CD8-positive, alpha-beta memory T cell (primary cell): ENCODE data around the gene ACE2. TPM values are rescaled to one million over a fixed set of nuclear protein-coding genes. Genes with fewer than 3 reads are reported as not detected.
A peak's percentile ranks its signal among the peaks of the same experiment; 100 is the strongest.

Source experiments
- CTCF ChIA-PET: fragments of 350-600 bp; sonication (Branson Sonifier 250); formaldehyde crosslinking; loops from one replicate; lab custom pipeline; 2021; ENCODE audit warnings: antibody characterized with exemption; lab: Charles Lee
- POLR2A ChIA-PET: fragments of 350-600 bp; sonication (Branson Sonifier 250); formaldehyde crosslinking; loops from one replicate; lab custom pipeline; 2021; ENCODE audit warnings: antibody characterized with exemption; lab: Charles Lee
- DNase-seq, 5 donors: peaks; one replicate each; pipeline versions ENCODE4 v3.0.0 to v3.0.0-alpha.2; 2020 to 2022; ENCODE audit warnings: mixed read lengths in 1 of 5
- H3K27ac ChIP-seq: one replicate; pipeline ENCODE4 v1.7.0; 2013; ENCODE audit warnings: low read depth, mild to moderate bottlenecking, low read length, moderate library complexity
- H3K27me3 ChIP-seq: 2 replicates; pipeline ENCODE4 v1.7.0; 2013; ENCODE audit warnings: low read length, mild to moderate bottlenecking; ENCODE audit not compliant: insufficient read depth, poor library complexity, severe bottlenecking
- H3K36me3 ChIP-seq: 2 replicates; pipeline ENCODE4 v1.7.0; 2013; ENCODE audit warnings: mild to moderate bottlenecking, low read length, moderate library complexity; ENCODE audit not compliant: insufficient read depth
- H3K4me1 ChIP-seq: 2 replicates; pipeline ENCODE4 v1.7.0; 2013; ENCODE audit warnings: mild to moderate bottlenecking, low read length, moderate library complexity; ENCODE audit not compliant: insufficient read depth
- H3K4me3 ChIP-seq: 2 replicates; pipeline ENCODE4 v1.7.0; 2013; ENCODE audit warnings: mild to moderate bottlenecking, low read length
- H3K9me3 ChIP-seq: 2 replicates; pipeline ENCODE4 v1.7.0; 2013; ENCODE audit warnings: mild to moderate bottlenecking, low read length
- H3K27ac Mint-ChIP-seq, 8 donors: one replicate each; pipeline ENCODE4 v1.8.0; 2020 to 2021; ENCODE audit warnings: mixed read lengths in 8 of 8, mild to moderate bottlenecking in 6 of 8, inconsistent platforms in 3 of 8, moderate library complexity in 3 of 8
- H3K27me3 Mint-ChIP-seq, 2 donors: one replicate each; pipeline ENCODE4 v1.8.0; 2020 to 2021; ENCODE audit warnings: mixed read lengths in 2 of 2, mild to moderate bottlenecking in 1 of 2, moderate library complexity in 1 of 2
- H3K36me3 Mint-ChIP-seq, 3 donors: one replicate each; pipeline ENCODE4 v1.8.0; 2020 to 2021; ENCODE audit warnings: mixed read lengths in 3 of 3, inconsistent platforms in 1 of 3, mild to moderate bottlenecking in 1 of 3
- H3K4me1 Mint-ChIP-seq, 3 donors: one replicate each; pipeline ENCODE4 v1.8.0; 2020 to 2021; ENCODE audit warnings: mixed read lengths in 3 of 3, inconsistent platforms in 1 of 3, mild to moderate bottlenecking in 1 of 3
- H3K4me3 Mint-ChIP-seq, 7 donors: one replicate each; pipeline ENCODE4 v1.8.0; 2020 to 2021; ENCODE audit warnings: mixed read lengths in 7 of 7, mild to moderate bottlenecking in 6 of 7, moderate library complexity in 4 of 7, inconsistent platforms in 2 of 7
- H3K9me3 Mint-ChIP-seq, 5 donors: one replicate each; pipeline ENCODE4 v1.8.0; 2020 to 2022; ENCODE audit warnings: mixed read lengths in 5 of 5, mild to moderate bottlenecking in 3 of 5, moderate library complexity in 2 of 5, inconsistent platforms in 1 of 5
- polyA plus RNA-seq: library from polyadenylated mRNA; unstranded; fragments of 300-500 nt; fragmentation: Illumina TruSeq; gene quantifications from one replicate; pipeline ENCODE4 v1.2.3, GENCODE V29; 2021
- total RNA-seq, 2 experiments: library from RNA; stranded (reverse); gene quantifications; one replicate each; pipeline ENCODE4 v1.2.3, GENCODE V29; 2021

ACE2 gene
- total and polyA plus RNA-seq, 3 experiments from 2014 or later, result not detected

DNA sequence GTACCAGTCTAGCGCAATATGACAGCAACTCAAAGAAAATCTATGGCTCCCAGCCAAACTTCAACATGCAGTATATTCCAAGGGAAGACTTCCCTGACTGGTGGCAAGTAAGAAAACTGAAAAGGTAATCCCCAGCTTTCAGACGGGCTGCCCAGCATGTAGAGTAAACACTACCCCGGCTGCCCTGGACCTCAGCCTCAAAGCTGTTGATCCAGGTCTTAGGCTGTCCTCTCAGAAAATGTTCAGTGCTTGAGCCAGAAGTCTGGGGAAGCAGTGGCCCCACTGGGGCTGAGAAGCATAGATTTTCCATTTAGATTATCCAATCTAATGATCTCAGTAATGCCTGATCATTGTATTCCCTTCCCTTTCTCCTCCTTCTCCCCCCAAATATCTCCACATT, 78.3 kb downstream of the ACE2 start:
- POLR2A ChIA-PET, result no interaction called here
- H3K27me3 Mint-ChIP-seq, result peaks cover 6 to 21% of the 10 kb centered on the region in 2 donors
- CTCF ChIA-PET, result no interaction called here

DNA sequence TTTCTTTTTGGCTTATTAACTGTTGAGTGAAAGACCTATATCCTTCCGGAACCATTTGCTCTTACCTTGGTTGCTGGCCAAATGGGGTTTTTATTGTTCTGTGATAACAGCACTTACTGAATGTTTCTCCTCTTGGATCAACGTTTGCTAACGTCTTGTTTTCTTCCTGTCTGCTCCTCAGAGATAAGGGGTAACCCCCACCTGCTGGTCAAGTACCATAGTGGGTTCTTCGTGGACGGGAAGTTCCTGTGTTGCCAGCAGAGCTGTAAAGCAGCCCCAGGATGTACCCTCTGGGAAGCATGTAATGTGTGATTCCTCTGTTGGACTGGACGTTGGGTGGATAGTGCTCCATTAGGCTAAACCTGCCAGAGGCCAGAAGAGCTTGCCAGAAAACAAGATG, 84.8 kb downstream of the ACE2 start:
- H3K36me3 Mint-ChIP-seq, result no peaks in the 10 kb centered on the region
- ChIA-PET POLR2A (no interaction called here), CTCF (no interaction called here)
- Histone ChIP-seq H3K9me3 (no peaks in the 10 kb centered on the region), H3K36me3 (no peaks in the 10 kb centered on the region), H3K4me3 (no peak overlapping the region), H3K4me1 (no peaks in the 10 kb centered on the region), H3K27me3 (no peaks in the 10 kb centered on the region), H3K27ac (no peak overlapping the region)
- H3K9me3 Mint-ChIP-seq, result no peaks in the 10 kb centered on the region
- H3K4me1 Mint-ChIP-seq, result no peaks in the 10 kb centered on the region
- no peak for DNase-seq
- H3K4me3 Mint-ChIP-seq, result no peak overlapping the region
- peaks cover 3 to 8% of the 10 kb centered on the region in 2 donors for H3K27me3 Mint-ChIP-seq
- H3K27ac Mint-ChIP-seq, result no peak overlapping the region

More for the DNA sequence above, 78.3 kb downstream of the ACE2 start:
- Histone ChIP-seq H3K27me3 (no peaks in the 10 kb centered on the region), H3K4me1 (no peaks in the 10 kb centered on the region), H3K36me3 (no peaks in the 10 kb centered on the region), H3K27ac (no peak overlapping the region), H3K4me3 (no peak overlapping the region), H3K9me3 (no peaks in the 10 kb centered on the region)
- no peak for DNase-seq
- Mint-ChIP-seq H3K4me1 (no peaks in the 10 kb centered on the region), H3K36me3 (no peaks in the 10 kb centered on the region), H3K4me3 (no peak overlapping the region), H3K27ac (peak overlapping the region in 1 of 8 donors; percentile 41), H3K9me3 (no peaks in the 10 kb centered on the region)

GRCh38 chrX:15514279-15514678, 86.5 kb downstream of the ACE2 start:
- no peak overlapping the region for H3K4me3 Mint-ChIP-seq
- DNase-seq, result no peak
- CTCF ChIA-PET, result no interaction called here
- no peaks in the 10 kb centered on the region for H3K4me1 Mint-ChIP-seq
- H3K4me3 ChIP-seq, result no peak overlapping the region
- no peaks in the 10 kb centered on the region for H3K27me3 ChIP-seq
- H3K27ac ChIP-seq, result no peak overlapping the region
- no peaks in the 10 kb centered on the region for H3K4me1 ChIP-seq
- no peaks in the 10 kb centered on the region for H3K9me3 Mint-ChIP-seq
- H3K9me3 ChIP-seq, result no peaks in the 10 kb centered on the region
- POLR2A ChIA-PET, result no interaction called here
- H3K27me3 Mint-ChIP-seq, result peaks cover 3 to 12% of the 10 kb centered on the region in 2 donors
- no peak overlapping the region for H3K27ac Mint-ChIP-seq
- no peaks in the 10 kb centered on the region for H3K36me3 ChIP-seq
- H3K36me3 Mint-ChIP-seq, result no peaks in the 10 kb centered on the region

DNA sequence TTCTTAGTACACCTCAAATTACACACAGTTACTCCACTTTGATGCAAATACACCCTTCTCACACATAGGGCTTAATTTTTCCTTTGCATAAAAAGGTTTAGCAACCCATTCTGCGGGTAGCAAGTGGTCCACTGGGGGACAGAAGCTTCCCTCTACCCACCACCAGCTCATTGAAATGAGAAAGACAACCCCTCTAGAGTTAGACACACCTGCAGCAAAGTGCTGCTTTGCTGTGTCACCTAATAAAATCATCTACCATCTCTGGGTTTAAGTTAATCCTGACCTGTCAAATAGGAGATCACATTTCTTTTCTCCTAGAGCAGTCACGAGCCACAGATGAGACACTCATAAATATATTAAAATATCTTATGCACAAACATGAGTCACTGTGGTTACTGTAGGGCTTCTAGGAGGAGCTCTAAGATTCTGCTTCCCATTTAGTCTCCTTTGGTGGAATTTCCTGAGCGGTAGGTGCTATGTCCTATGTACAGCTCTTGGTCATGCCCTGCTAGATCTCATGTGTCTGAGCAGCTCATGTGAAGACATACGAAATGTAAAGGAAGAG, 88.3 kb downstream of the ACE2 start:
- no peaks in the 10 kb centered on the region for H3K4me1 ChIP-seq
- no peak for DNase-seq
- no peaks in the 10 kb centered on the region for H3K4me1 Mint-ChIP-seq
- H3K36me3 ChIP-seq, result no peaks in the 10 kb centered on the region
- H3K4me3 ChIP-seq, result no peak overlapping the region
- no peak overlapping the region for H3K27ac Mint-ChIP-seq
- no peak overlapping the region for H3K27ac ChIP-seq
- H3K27me3 ChIP-seq, result no peaks in the 10 kb centered on the region
- H3K36me3 Mint-ChIP-seq, result no peaks in the 10 kb centered on the region
- no peaks in the 10 kb centered on the region for H3K9me3 Mint-ChIP-seq
- H3K9me3 ChIP-seq, result no peaks in the 10 kb centered on the region
- peaks cover 3 to 12% of the 10 kb centered on the region in 2 donors for H3K27me3 Mint-ChIP-seq
- no peak overlapping the region for H3K4me3 Mint-ChIP-seq
- POLR2A ChIA-PET, result no interaction called here
- CTCF ChIA-PET, result no interaction called here

DNA sequence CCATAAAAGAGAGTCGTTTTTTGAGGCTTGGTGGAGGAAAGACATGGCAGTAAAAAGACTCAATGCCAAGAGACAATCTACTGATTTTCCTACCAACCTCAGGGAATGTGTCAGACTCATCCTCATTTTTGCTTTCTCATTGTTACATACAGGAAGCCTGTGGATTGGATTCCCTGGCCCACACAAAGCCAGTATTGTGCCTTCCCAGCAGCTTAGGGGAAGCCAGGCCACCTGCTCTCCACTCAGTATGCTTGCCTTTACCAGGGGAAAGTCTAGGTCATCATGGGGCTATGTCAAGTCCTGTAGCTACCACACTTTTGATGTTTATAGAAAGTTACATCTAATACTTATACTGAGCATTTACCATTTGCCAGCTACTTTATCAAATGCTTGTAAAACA, 89.2 kb downstream of the ACE2 start:
- no peaks in the 10 kb centered on the region for H3K9me3 ChIP-seq
- POLR2A ChIA-PET, result no interaction called here
- Mint-ChIP-seq H3K9me3 (no peaks in the 10 kb centered on the region), H3K27me3 (peaks cover 3 to 16% of the 10 kb centered on the region in 2 donors), H3K27ac (peak overlapping the region in 1 of 8 donors; percentile 11), H3K4me1 (no peaks in the 10 kb centered on the region), H3K36me3 (no peaks in the 10 kb centered on the region), H3K4me3 (no peak overlapping the region)
- no peaks in the 10 kb centered on the region for H3K4me1 ChIP-seq
- CTCF ChIA-PET, result no interaction called here
- H3K27me3 ChIP-seq, result no peaks in the 10 kb centered on the region
- no peak overlapping the region for H3K27ac ChIP-seq
- no peak for DNase-seq
- H3K4me3 ChIP-seq, result no peak overlapping the region
- no peaks in the 10 kb centered on the region for H3K36me3 ChIP-seq

Other genes with a start within 250 kb of the ACE2 start
- gene VEGFD, start 216.5 kb downstream of the ACE2 start, total RNA-seq, result not detected
- not detected for gene VEGFD, start 216.5 kb downstream of the ACE2 start, polyA plus RNA-seq
- 1 to 10 TPM; 1.9 to 2.6 TPM for gene PIR, start 107.6 kb downstream of the ACE2 start, total RNA-seq
- gene PIR, start 107.6 kb downstream of the ACE2 start, polyA plus RNA-seq, result 0.22 TPM
- gene BMX, start 100.2 kb downstream of the ACE2 start, total RNA-seq, result not detected
- not detected for gene BMX, start 100.2 kb downstream of the ACE2 start, polyA plus RNA-seq
- gene CLTRN, start 63.8 kb upstream of the ACE2 start, total RNA-seq, result under 1 TPM; 0.42 to 0.61 TPM
- 0.17 TPM for gene CLTRN, start 63.8 kb upstream of the ACE2 start, polyA plus RNA-seq
- gene CA5B, start 137.3 kb upstream of the ACE2 start, total RNA-seq, result 1 to 10 TPM; 8.8 to 9.0 TPM
- 94.6 TPM for gene CA5B, start 137.3 kb upstream of the ACE2 start, polyA plus RNA-seq
- 10 to 100 TPM; 12.0 to 12.4 TPM for gene ZRSR2, start 189.5 kb upstream of the ACE2 start, total RNA-seq
- 36.8 TPM for gene ZRSR2, start 189.5 kb upstream of the ACE2 start, polyA plus RNA-seq